IMR-90 (cell line): ENCODE measurements around the gene KRT1. TPM values are rescaled to one million over a fixed set of nuclear protein-coding genes. Genes with fewer than 3 reads are reported as not detected.

ENCODE experiments used
- ATAC-seq: fragments of 200-7000 bp; cut with Tn5 transposase; 2 replicates; pipeline ENCODE4 v1.9.1; 2020; ENCODE audit warnings: low read depth, mild to moderate bottlenecking, moderate library complexity
- BruUV-seq: library from RNA; stranded (reverse); fragments of 400-500 nt; replicated peaks from 2 replicates; lab custom pipeline; 2021; lab: Mats Ljungman, UMichigan
- CTCF ChIA-PET: fragments of 300-600 bp; formaldehyde crosslinking; extraction: SDS; loops from one replicate; lab custom pipeline; 2021; ENCODE audit warnings: antibody characterized with exemption; lab: Yijun Ruan, JAX
- POLR2A ChIA-PET: fragments of 300-600 bp; sonication (Branson Sonifier 250); formaldehyde crosslinking; loops from one replicate; lab custom pipeline; 2022; ENCODE audit warnings: antibody characterized with exemption; ENCODE audit not compliant: unreplicated experiment; lab: Charles Lee
- DNase-seq: peaks from one replicate; pipeline ENCODE4 v3.0.0; 2013
- H2AFZ ChIP-seq: replicated peaks from 2 replicates; pipeline ENCODE3; 2013; ENCODE audit warnings: low read length, mild to moderate bottlenecking; ENCODE audit not compliant: poor library complexity
- H2AK5ac ChIP-seq: 2 replicates; pipeline ENCODE4 v1.6.1; 2013; ENCODE audit warnings: low read depth, low read length, inconsistent platforms
- H2AK9ac ChIP-seq: replicated peaks from 2 replicates; pipeline ENCODE3; 2013; ENCODE audit warnings: mild to moderate bottlenecking, low read depth, low read length, moderate library complexity; ENCODE audit not compliant: poor library complexity
- H2BK120ac ChIP-seq: 2 replicates; pipeline ENCODE4 v1.6.1; 2013; ENCODE audit warnings: low read depth, low read length, inconsistent platforms
- H2BK15ac ChIP-seq: 3 replicates; pipeline ENCODE4 v1.6.1; 2013; ENCODE audit warnings: low read depth, low read length, inconsistent platforms
- H2BK20ac ChIP-seq: 2 replicates; pipeline ENCODE4 v1.6.1; 2013; ENCODE audit warnings: low read depth, mild to moderate bottlenecking, inconsistent platforms, low read length, moderate library complexity
- H2BK5ac ChIP-seq: 2 replicates; pipeline ENCODE4 v1.6.1; 2013; ENCODE audit warnings: mild to moderate bottlenecking, low read depth, low read length, inconsistent platforms; ENCODE audit not compliant: poor library complexity, severe bottlenecking
- H3K14ac ChIP-seq: replicated peaks from 2 replicates; pipeline ENCODE4 v1.6.1; 2013; ENCODE audit warnings: low read depth, low read length, inconsistent platforms
- H3K18ac ChIP-seq: 2 replicates; pipeline ENCODE4 v1.6.1; 2013; ENCODE audit warnings: low read depth, low read length, control low read depth
- H3K23ac ChIP-seq: 2 replicates; pipeline ENCODE4 v1.6.1; 2013; ENCODE audit warnings: low read depth, low read length, inconsistent platforms
- H3K27ac ChIP-seq: 2 replicates; pipeline ENCODE4 v1.5.1; 2013; ENCODE audit warnings: mild to moderate bottlenecking, control low read depth, low read length; ENCODE audit not compliant: insufficient read depth
- H3K27me3 ChIP-seq: 2 replicates; pipeline ENCODE4 v1.6.1; 2013; ENCODE audit warnings: low read length; ENCODE audit not compliant: control insufficient read depth, insufficient read depth
- H3K36me3 ChIP-seq: 2 replicates; pipeline ENCODE4 v1.6.1; 2013; ENCODE audit warnings: low read length, mixed read lengths; ENCODE audit not compliant: control insufficient read depth, insufficient read depth
- H3K4ac ChIP-seq: 2 replicates; pipeline ENCODE4 v1.6.1; 2013; ENCODE audit warnings: low read depth, low read length, inconsistent platforms
- H3K4me1 ChIP-seq: 2 replicates; pipeline ENCODE4 v1.6.1; 2013; ENCODE audit warnings: low read length, mixed read lengths; ENCODE audit not compliant: control insufficient read depth, insufficient read depth
- H3K4me2 ChIP-seq: 2 replicates; pipeline ENCODE4 v1.6.1; 2013; ENCODE audit warnings: low read depth, mild to moderate bottlenecking, control low read depth, low read length, moderate library complexity
- H3K4me3 ChIP-seq: 2 replicates; pipeline ENCODE4 v1.5.1; 2013; ENCODE audit warnings: low read depth, mild to moderate bottlenecking, control low read depth, low read length, moderate library complexity; ENCODE audit not compliant: insufficient read depth
- H3K56ac ChIP-seq: 2 replicates; pipeline ENCODE4 v1.6.1; 2013; ENCODE audit warnings: low read length, inconsistent platforms; ENCODE audit not compliant: insufficient read depth; ENCODE audit errors: extremely low read depth
- H3K79me1 ChIP-seq, 2 experiments: 2 replicates each; pipeline ENCODE4 v1.6.1; 2013; ENCODE audit warnings: low read length in 2 of 2, inconsistent platforms in 1 of 2, low read depth in 1 of 2
- H3K9ac ChIP-seq: 2 replicates; pipeline ENCODE4 v1.6.1; 2013; ENCODE audit warnings: low read depth, low read length, control low read depth
- H3K9me1 ChIP-seq: 2 replicates; pipeline ENCODE4 v1.6.1; 2013; ENCODE audit warnings: low read length, inconsistent platforms; ENCODE audit not compliant: insufficient read depth
- H3K9me3 ChIP-seq: 2 replicates; pipeline ENCODE4 v1.6.1; 2013; ENCODE audit warnings: low read length; ENCODE audit not compliant: control insufficient read depth, insufficient read depth
- H4K20me1 ChIP-seq: 2 replicates; pipeline ENCODE4 v1.6.1; 2013; ENCODE audit warnings: low read length, inconsistent platforms; ENCODE audit not compliant: insufficient read depth
- H4K5ac ChIP-seq: 2 replicates; pipeline ENCODE4 v1.6.1; 2013; ENCODE audit warnings: mild to moderate bottlenecking, low read depth, low read length, control low read depth
- H4K8ac ChIP-seq, 2 experiments: 2 replicates each; pipeline ENCODE4 v1.6.1; 2013; ENCODE audit warnings: low read depth in 2 of 2, low read length in 2 of 2, control low read depth in 1 of 2, inconsistent platforms in 1 of 2
- H4K91ac ChIP-seq: 2 replicates; pipeline ENCODE4 v1.6.1; 2013; ENCODE audit warnings: low read depth, low read length, inconsistent platforms; ENCODE audit not compliant: insufficient read depth
- CEBPB ChIP-seq: IDR thresholded peaks from 2 replicates; pipeline ENCODE4 v1.6.1; 2012; ENCODE audit warnings: low read depth, low read length, improper control_type of control experiment
- MAFK ChIP-seq: IDR thresholded peaks from 2 replicates; pipeline ENCODE4 v1.6.1; 2012; ENCODE audit warnings: low read depth, low read length, improper control_type of control experiment
- RAD21 ChIP-seq: IDR thresholded peaks from 2 replicates; pipeline ENCODE4 v1.6.1; 2012; ENCODE audit warnings: low read length, improper control_type of control experiment
- RCOR1 ChIP-seq: IDR thresholded peaks from 2 replicates; pipeline ENCODE4 v1.6.1; 2012; ENCODE audit warnings: mild to moderate bottlenecking, low read length, improper control_type of control experiment; ENCODE audit not compliant: insufficient replicate concordance
- SMC3 ChIP-seq: fragments of 150-350 bp; IDR thresholded peaks from 2 replicates; pipeline ENCODE4 v1.6.1; 2016; ENCODE audit warnings: low read depth, mild to moderate bottlenecking, antibody characterized with exemption, low read length, moderate library complexity
- whole genome bisulfite sequencing, 2 experiments: methylation state at CpG; one replicate each; pipeline versions ENCODE4 v1.1.5 to v1.1.7; 2013; ENCODE audit warnings: missing lambda C conversion rate in 2 of 2; ENCODE audit not compliant: insufficient read length in 1 of 2; ENCODE audit errors: extremely low coverage in 2 of 2; 5-methylcytosine and 5-hydroxymethylcytosine counted together
- dilution Hi-C: fragments of 300-500 bp; cut with HindIII; formaldehyde crosslinking; loops from one replicate; pipeline ENCODE4 v1.14.3; 2018; ENCODE audit warnings: low sequenced_read_pairs; ENCODE audit not compliant: unreplicated experiment
- in situ Hi-C: fragments of 300-500 bp; cut with MboI; formaldehyde crosslinking; loops from 3 replicates; pipeline ENCODE4 v1.14.3; 2019; ENCODE audit warnings: low sequenced_read_pairs, inconsistent platforms, mixed read lengths
- intact Hi-C: fragments of 100-400 bp; cut with micrococcal nuclease; formaldehyde crosslinking; loops from 2 replicates; pipeline ENCODE4 v1.10.0; 2022
- polyA plus RNA-seq, 3 experiments: library from polyadenylated mRNA; depleted of rRNA; stranded (reverse); fragments of >200 nt; gene quantifications; 2 replicates each; pipeline ENCODE4 v1.2.3, GENCODE V29; 2012; ENCODE audit warnings: low replicate concordance in 1 of 3
- total RNA-seq: library from RNA; depleted of rRNA; stranded (reverse); fragments of >200 nt; gene quantifications from 2 replicates; pipeline ENCODE4 v1.2.3, GENCODE V29; 2012
- TF ChIP-seq, protein P1 (sequence below): fragments of 150-350 bp; IDR thresholded peaks from 2 replicates; pipeline ENCODE4 v1.6.1; 2016; ENCODE audit warnings: low read depth, mild to moderate bottlenecking, low read length, moderate library complexity, borderline replicate concordance
- TF ChIP-seq, protein P2 (sequence below): conservative IDR thresholded peaks from 2 replicates; pipeline ENCODE4 v1.5.1; 2012; ENCODE audit warnings: mild to moderate bottlenecking, low read depth, low read length, improper control_type of control experiment

KRT1 gene
- total and polyA plus RNA-seq, 2 of the 4 experiments (the other 2 are of a cell fraction) = not detected

DNA sequence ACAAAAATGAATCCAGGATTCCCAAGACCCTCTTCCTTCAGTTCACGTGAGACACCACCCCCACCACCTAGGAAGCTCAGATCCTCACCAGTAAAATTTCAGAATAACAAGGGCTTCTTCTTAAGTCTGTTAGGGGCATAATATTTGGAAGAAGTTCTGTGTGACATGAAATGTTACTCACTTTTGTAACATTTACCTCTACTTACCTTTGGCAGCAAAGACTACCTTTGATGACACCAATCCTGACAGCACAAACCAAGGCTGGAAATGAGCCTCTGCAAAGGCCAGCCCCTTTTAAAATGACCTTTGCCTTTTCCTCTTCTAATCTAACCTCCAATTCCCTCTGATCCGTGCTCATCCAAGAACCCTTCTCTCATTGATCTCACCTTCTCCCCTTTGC is 42.5 kb upstream of the KRT1 start:
- POLR2A ChIA-PET = no interaction called here

More for the DNA sequence above, 42.5 kb upstream of the KRT1 start:
- no peak overlapping the region for H3K18ac ChIP-seq
- no peak overlapping the region for H3K14ac ChIP-seq
- no peak overlapping the region for H4K5ac ChIP-seq
- H2BK20ac ChIP-seq = no peak overlapping the region
- peaks cover 6% of the 10 kb centered on the region for H3K27me3 ChIP-seq
- no peak overlapping the region for H3K4me2 ChIP-seq
- in situ Hi-C loops (no loop called here), intact Hi-C loops (loop anchor here (10.0 kb wide), 1 partner anchor 142 kb away; no protein-coding TSS in a partner anchor), dilution Hi-C loops (no loop called here)
- H3K36me3 ChIP-seq = no peaks in the 10 kb centered on the region
- no peak overlapping the region for H4K8ac ChIP-seq
- H3K79me1 ChIP-seq = no peaks in the 10 kb centered on the region
- TF ChIP-seq, protein P1, sequence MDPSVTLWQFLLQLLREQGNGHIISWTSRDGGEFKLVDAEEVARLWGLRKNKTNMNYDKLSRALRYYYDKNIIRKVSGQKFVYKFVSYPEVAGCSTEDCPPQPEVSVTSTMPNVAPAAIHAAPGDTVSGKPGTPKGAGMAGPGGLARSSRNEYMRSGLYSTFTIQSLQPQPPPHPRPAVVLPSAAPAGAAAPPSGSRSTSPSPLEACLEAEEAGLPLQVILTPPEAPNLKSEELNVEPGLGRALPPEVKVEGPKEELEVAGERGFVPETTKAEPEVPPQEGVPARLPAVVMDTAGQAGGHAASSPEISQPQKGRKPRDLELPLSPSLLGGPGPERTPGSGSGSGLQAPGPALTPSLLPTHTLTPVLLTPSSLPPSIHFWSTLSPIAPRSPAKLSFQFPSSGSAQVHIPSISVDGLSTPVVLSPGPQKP = no peak
- TF ChIP-seq RAD21 (no peak), SMC3 (no peak), CEBPB (no peak), MAFK (no peak), RCOR1 (no peak)
- TF ChIP-seq, protein P2, sequence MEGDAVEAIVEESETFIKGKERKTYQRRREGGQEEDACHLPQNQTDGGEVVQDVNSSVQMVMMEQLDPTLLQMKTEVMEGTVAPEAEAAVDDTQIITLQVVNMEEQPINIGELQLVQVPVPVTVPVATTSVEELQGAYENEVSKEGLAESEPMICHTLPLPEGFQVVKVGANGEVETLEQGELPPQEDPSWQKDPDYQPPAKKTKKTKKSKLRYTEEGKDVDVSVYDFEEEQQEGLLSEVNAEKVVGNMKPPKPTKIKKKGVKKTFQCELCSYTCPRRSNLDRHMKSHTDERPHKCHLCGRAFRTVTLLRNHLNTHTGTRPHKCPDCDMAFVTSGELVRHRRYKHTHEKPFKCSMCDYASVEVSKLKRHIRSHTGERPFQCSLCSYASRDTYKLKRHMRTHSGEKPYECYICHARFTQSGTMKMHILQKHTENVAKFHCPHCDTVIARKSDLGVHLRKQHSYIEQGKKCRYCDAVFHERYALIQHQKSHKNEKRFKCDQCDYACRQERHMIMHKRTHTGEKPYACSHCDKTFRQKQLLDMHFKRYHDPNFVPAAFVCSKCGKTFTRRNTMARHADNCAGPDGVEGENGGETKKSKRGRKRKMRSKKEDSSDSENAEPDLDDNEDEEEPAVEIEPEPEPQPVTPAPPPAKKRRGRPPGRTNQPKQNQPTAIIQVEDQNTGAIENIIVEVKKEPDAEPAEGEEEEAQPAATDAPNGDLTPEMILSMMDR = no peak
- no peaks in the 10 kb centered on the region for H3K9me3 ChIP-seq
- H3K9me1 ChIP-seq = no peaks in the 10 kb centered on the region
- CTCF ChIA-PET = no interaction called here
- no peaks in the 10 kb centered on the region for H4K20me1 ChIP-seq
- DNase-seq (no peak), ATAC-seq (no peak)
- no peak overlapping the region for H3K9ac ChIP-seq
- no peak overlapping the region for H3K4ac ChIP-seq
- H3K23ac ChIP-seq = no peak overlapping the region
- no peaks in the 10 kb centered on the region for H3K4me1 ChIP-seq
- no peak overlapping the region for H4K91ac ChIP-seq
- H3K56ac ChIP-seq = no peak overlapping the region
- H2BK15ac ChIP-seq = no peak overlapping the region
- H2AFZ ChIP-seq = no peak overlapping the region
- no peak overlapping the region for H2AK5ac ChIP-seq
- H3K27ac ChIP-seq = no peak overlapping the region
- no peak overlapping the region for H2AK9ac ChIP-seq
- no CpG with 5 or more reads among the region's 2 CpGs for WGBS, 2 experiments
- H2BK5ac ChIP-seq = no peak overlapping the region
- H3K4me3 ChIP-seq = no peak overlapping the region
- H2BK120ac ChIP-seq = no peak overlapping the region
- BruUV-seq = no TSS peak
